ENCODE data around the gene LTB4R2.

The LTB4R2 gene

DNA sequence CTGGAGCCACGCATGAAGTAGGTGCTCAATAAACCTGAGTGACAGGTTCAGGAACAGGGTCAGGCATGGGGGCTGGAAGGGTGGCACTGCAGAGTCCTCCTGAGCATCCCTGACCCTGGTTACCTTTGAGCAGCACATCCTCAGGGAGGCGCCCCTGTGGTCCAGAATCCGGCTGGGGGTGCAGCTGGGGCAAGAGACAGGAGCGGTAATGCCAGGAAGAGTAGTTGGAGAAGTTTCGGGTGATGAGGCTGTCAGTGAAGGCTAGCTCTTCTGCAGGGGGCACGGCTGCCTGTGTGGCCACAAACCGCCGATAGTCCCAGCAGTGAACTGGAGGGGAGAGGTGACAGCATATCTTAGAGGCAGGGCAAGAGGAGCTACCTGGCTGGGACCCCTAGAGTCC lies 40.6 kb upstream of the LTB4R2 start:
- H3K4me3 ChIP-seq (ENCODE audit: low read depth, low read length): no peak overlapping the region
- no peaks in the 10 kb centered on the region for H3K9me3 ChIP-seq (ENCODE audit: control insufficient read depth, insufficient read depth, low read length)
- no peaks in the 10 kb centered on the region for H3K27me3 ChIP-seq (ENCODE audit: control insufficient read depth, insufficient read depth, low read length)
- H3K36me3 ChIP-seq (ENCODE audit: control insufficient read depth, insufficient read depth, low read length): peaks cover 9% of the 10 kb centered on the region
- H3K4me1 ChIP-seq (ENCODE audit: control insufficient read depth, insufficient read depth, low read length): peaks cover 7% of the 10 kb centered on the region; the same call in 1 of the 2 replicates
- H3K9ac ChIP-seq (ENCODE audit: low read depth, low read length): no peak overlapping the region
- H3K27ac ChIP-seq (ENCODE audit: low read depth, low read length): no peak overlapping the region

DNA sequence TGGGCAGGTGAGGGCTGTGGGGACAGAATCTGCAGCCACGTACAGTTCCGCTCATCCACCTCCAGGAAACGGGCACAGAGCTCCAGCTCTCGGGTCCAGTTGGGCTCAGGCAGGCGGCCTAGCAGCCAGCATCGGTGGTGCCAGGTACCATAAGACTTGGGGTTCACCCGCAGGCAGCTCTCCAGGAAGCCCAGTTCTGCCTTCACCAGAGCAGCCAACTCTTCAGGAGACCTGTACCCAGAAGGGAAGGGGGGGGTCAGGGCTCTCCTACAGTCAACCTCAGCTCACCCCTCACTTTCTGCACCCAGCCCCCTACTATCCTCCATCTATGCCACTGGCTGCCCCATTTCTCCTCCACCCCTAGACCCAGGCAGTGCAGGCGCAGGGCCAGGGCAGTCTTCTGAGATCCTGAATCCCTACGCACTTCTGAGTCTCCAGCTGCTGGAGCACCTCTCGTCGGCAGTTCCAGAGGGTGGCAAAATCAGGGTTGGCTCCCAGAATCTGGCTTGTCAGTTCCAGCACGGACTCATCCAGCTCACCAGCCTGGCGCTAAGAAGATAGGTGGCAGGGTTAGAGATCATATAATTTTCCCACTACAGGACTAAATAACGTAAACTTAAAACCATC lies 39.9 kb upstream of the LTB4R2 start:
- Histone ChIP-seq H3K36me3 (ENCODE audit: control insufficient read depth, insufficient read depth, low read length) (peaks cover 9% of the 10 kb centered on the region), H3K4me1 (ENCODE audit: control insufficient read depth, insufficient read depth, low read length) (peaks cover 7% of the 10 kb centered on the region; the same call in 1 of the 2 replicates), H3K27me3 (ENCODE audit: control insufficient read depth, insufficient read depth, low read length) (no peaks in the 10 kb centered on the region), H3K4me3 (ENCODE audit: low read depth, low read length) (no peak overlapping the region), H3K9ac (ENCODE audit: low read depth, low read length) (no peak overlapping the region), H3K9me3 (ENCODE audit: control insufficient read depth, insufficient read depth, low read length) (no peaks in the 10 kb centered on the region), H3K27ac (ENCODE audit: low read depth, low read length) (no peak overlapping the region)

DNA sequence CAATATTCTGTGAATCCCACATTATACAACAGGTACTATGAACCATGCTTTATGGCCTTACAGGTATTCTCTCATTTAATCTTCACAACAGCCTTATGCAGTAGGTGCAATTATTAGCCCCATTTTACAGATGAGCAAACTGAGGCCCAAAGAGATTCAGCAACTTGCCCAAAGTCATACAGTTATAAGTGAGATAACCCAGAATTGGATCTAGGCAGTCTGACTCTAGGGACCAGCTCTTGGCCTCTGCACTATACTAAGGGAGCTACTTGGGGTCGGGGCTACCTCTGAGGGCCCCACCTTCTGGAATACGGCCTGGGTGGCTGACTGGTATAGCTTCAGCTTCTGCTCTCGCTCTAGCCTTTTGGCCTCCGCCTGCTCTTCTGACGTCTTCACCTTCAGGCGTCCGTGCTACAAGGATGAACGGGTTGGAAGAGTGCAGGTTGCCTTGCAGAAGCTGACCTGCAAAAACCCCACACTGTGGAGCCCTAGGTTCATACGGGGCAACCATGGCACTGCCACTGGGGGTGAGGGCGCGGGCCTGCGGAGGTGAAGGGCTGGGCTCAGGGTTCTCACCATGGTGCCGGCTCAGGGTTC lies 39.3 kb upstream of the LTB4R2 start:
- Histone ChIP-seq H3K27ac (ENCODE audit: low read depth, low read length) (peak overlapping the region; percentile 96), H3K36me3 (ENCODE audit: control insufficient read depth, insufficient read depth, low read length) (peaks cover 9% of the 10 kb centered on the region), H3K27me3 (ENCODE audit: control insufficient read depth, insufficient read depth, low read length) (no peaks in the 10 kb centered on the region), H3K4me1 (ENCODE audit: control insufficient read depth, insufficient read depth, low read length) (peaks cover 7% of the 10 kb centered on the region; the same call in 1 of the 2 replicates), H3K9ac (ENCODE audit: low read depth, low read length) (peak overlapping the region; percentile 95; the same call in 1 of the 2 replicates), H3K9me3 (ENCODE audit: control insufficient read depth, insufficient read depth, low read length) (no peaks in the 10 kb centered on the region), H3K4me3 (ENCODE audit: low read depth, low read length) (peak overlapping the region; percentile 90)

DNA sequence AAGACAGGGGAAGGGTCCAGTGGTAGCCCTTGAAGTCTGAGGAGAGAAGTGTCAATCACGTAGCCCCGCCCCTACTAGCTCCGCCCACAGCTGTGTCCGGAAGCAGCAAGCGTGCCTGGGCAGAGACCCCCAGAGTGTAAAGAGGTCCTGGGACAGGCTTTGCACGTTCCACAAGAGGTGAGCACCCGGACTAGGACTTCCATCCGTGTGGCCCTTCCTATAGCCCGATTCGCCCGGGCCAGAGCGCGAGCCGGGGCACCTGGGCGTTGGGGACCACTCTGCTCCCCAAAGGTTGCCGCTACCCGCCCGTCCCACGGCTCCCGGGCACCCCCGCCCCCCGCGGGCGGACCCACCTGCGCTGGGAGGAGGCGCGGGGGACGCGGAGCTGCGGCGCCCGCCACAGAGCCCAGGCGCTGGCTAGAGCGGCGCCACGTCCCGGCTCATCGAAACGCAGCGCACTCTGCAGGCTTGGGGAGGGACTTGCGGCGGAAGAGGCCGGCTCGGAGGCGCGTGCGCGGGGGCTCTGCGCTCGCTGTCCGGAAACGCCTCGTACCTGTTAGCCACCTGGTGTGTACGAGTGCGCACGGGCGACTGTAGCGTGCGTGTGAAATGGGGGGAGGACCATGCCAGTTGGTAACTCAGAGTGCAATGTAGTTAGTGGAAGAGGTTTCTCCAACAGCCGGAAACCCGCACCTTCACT lies 38.7 kb upstream of the LTB4R2 start, which contains the start of gene RABGGTA:
Gene RABGGTA, minus strand, starts transcription at position 464 of the 700 bp plus-strand sequence. CDS start 482 bp downstream, outside the sequence.
- Histone ChIP-seq H3K27me3 (ENCODE audit: control insufficient read depth, insufficient read depth, low read length) (no peaks in the 10 kb centered on the region), H3K9me3 (ENCODE audit: control insufficient read depth, insufficient read depth, low read length) (no peaks in the 10 kb centered on the region), H3K9ac (ENCODE audit: low read depth, low read length) (peak within 1 kb of the TSS; percentile 95), H3K36me3 (ENCODE audit: control insufficient read depth, insufficient read depth, low read length) (peaks cover 6% of the 10 kb centered on the region), H3K27ac (ENCODE audit: low read depth, low read length) (peak within 1 kb of the TSS; percentile 96), H3K4me3 (ENCODE audit: low read depth, low read length) (peak within 1 kb of the TSS; percentile 90), H3K4me1 (ENCODE audit: control insufficient read depth, insufficient read depth, low read length) (peaks cover 7% of the 10 kb centered on the region; the same call in 1 of the 2 replicates)

DNA sequence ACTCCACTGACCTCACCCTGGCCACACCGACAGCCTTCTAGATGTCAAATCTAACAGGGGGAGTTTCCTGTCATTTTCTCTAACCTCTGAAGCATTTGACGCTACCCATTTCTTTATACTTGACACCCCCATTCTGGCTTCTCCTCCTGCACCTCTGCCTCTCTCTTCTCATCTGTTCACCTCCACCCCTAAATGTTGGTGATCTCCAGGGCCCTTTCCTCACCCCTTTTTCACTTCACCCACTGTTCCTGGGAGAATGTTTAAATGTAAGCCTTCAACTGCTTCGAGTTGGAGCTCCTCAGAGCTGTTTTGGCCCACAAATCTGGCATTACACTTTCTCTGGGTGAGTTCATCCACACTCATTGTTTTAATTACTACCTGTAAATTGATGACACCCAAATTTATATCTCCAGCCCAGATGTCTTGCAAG lies 38.1 kb upstream of the LTB4R2 start:
- Histone ChIP-seq H3K9ac (ENCODE audit: low read depth, low read length) (no peak overlapping the region), H3K4me1 (ENCODE audit: control insufficient read depth, insufficient read depth, low read length) (peaks cover 7% of the 10 kb centered on the region; the same call in 1 of the 2 replicates), H3K27ac (ENCODE audit: low read depth, low read length) (no peak overlapping the region), H3K36me3 (ENCODE audit: control insufficient read depth, insufficient read depth, low read length) (peaks cover 3% of the 10 kb centered on the region), H3K4me3 (ENCODE audit: low read depth, low read length) (peak overlapping the region; percentile 90), H3K9me3 (ENCODE audit: control insufficient read depth, insufficient read depth, low read length) (no peaks in the 10 kb centered on the region), H3K27me3 (ENCODE audit: control insufficient read depth, insufficient read depth, low read length) (no peaks in the 10 kb centered on the region)

DNA sequence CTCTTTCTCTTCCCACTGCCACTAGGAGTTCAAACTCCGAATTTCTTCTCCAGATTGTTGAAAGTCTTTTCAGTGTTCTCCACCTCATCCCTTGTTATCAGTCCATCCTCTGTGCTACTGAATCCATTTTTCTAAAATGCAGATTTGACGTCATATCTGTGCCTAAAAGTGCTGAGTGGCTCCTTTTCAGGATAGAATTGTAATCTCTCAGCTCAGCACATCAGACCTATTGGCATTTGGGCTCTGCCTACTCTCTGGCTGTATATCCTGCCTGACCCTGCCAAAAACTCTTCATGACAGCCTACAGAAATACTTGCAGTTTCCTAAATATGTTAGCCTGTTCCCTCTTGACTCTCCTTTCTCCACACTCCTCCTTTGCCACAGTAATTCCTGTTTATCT lies 37.5 kb upstream of the LTB4R2 start:
- Histone ChIP-seq H3K9me3 (ENCODE audit: control insufficient read depth, insufficient read depth, low read length) (no peaks in the 10 kb centered on the region), H3K4me1 (ENCODE audit: control insufficient read depth, insufficient read depth, low read length) (peaks cover 7% of the 10 kb centered on the region; the same call in 1 of the 2 replicates), H3K36me3 (ENCODE audit: control insufficient read depth, insufficient read depth, low read length) (no peaks in the 10 kb centered on the region; the same call in 1 of the 2 replicates), H3K4me3 (ENCODE audit: low read depth, low read length) (no peak overlapping the region), H3K27ac (ENCODE audit: low read depth, low read length) (no peak overlapping the region), H3K9ac (ENCODE audit: low read depth, low read length) (no peak overlapping the region), H3K27me3 (ENCODE audit: control insufficient read depth, insufficient read depth, low read length) (no peaks in the 10 kb centered on the region)

DNA sequence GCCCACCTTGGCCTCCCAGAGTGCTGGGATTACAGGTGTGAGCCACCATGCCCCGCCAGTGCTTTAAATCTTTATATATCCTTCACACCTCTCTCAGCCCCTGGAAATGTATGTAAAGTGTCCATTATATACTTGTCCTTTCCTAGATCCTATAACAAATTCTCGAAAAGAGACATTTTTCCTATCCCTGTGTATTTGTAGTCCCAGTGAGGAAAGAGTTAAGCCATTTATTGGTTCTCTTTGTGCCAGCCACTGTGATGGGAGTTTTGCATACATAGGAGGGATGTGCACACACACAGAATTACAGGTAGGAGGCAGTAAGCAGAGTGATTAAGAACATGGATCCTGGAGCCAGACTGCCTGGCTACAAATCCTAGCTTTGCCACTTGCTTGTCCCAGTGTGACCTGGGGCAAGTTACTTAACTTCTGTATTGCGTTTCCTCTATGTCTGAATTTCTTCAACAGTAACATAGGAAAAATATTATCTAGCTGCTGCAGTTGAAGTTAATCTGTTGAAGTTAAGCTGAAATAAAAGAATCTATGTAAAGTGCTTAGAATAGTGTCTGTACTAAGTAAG lies 36.4 kb upstream of the LTB4R2 start:
- Histone ChIP-seq H3K4me3 (ENCODE audit: low read depth, low read length) (no peak overlapping the region), H3K27me3 (ENCODE audit: control insufficient read depth, insufficient read depth, low read length) (no peaks in the 10 kb centered on the region), H3K27ac (ENCODE audit: low read depth, low read length) (no peak overlapping the region), H3K36me3 (ENCODE audit: control insufficient read depth, insufficient read depth, low read length) (no peaks in the 10 kb centered on the region; the same call in 1 of the 2 replicates), H3K9me3 (ENCODE audit: control insufficient read depth, insufficient read depth, low read length) (no peaks in the 10 kb centered on the region), H3K4me1 (ENCODE audit: control insufficient read depth, insufficient read depth, low read length) (peaks cover 7% of the 10 kb centered on the region; the same call in 1 of the 2 replicates), H3K9ac (ENCODE audit: low read depth, low read length) (no peak overlapping the region)

DNA sequence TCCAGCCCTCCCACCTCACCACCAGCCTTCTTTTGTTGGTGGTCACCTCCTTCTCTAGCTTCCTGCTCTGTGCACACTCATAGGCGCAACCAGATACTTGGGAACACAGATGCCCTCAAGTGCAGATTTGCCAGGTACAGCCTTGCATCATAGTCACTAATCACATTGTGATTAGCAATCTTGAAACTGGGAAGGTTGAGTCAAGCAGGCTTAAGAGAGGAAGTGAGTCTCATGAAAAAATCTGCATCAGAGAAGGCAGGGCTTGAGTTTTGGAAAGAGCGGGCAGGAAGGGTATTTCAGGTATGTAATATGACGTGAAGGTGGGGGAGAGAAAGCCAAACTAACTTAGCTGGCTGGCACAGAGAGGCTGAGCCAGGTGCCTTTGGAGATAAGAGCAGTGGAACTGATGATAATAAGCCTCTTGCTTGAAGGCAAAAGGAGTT lies 35.8 kb upstream of the LTB4R2 start:
- Histone ChIP-seq H3K4me3 (ENCODE audit: low read depth, low read length) (no peak overlapping the region), H3K9ac (ENCODE audit: low read depth, low read length) (no peak overlapping the region), H3K36me3 (ENCODE audit: control insufficient read depth, insufficient read depth, low read length) (no peaks in the 10 kb centered on the region), H3K27ac (ENCODE audit: low read depth, low read length) (no peak overlapping the region), H3K4me1 (ENCODE audit: control insufficient read depth, insufficient read depth, low read length) (peaks cover 7% of the 10 kb centered on the region; the same call in 1 of the 2 replicates), H3K9me3 (ENCODE audit: control insufficient read depth, insufficient read depth, low read length) (no peaks in the 10 kb centered on the region), H3K27me3 (ENCODE audit: control insufficient read depth, insufficient read depth, low read length) (no peaks in the 10 kb centered on the region)

DNA sequence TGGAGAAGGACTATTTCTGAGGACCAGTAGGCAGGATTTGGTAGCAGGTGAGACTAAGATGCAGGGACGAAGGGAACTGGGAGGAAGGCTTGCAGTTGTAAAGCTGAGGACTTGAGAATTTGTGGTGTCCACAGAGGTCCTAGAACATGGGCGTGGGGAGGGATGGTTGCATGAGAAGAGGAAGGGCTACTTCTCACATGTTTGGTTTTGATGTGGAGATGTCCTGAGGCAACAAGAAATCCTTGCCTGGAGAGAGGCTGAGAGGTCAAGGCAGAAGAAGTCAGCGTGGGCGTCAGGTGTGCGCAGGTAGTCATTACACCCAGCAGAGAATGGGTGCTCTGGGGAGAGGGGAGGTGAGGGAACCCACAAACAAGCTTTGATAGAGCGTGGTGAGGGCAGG lies 32.9 kb upstream of the LTB4R2 start:
- Histone ChIP-seq H3K4me3 (ENCODE audit: low read depth, low read length) (no peak overlapping the region), H3K27me3 (ENCODE audit: control insufficient read depth, insufficient read depth, low read length) (no peaks in the 10 kb centered on the region), H3K27ac (ENCODE audit: low read depth, low read length) (no peak overlapping the region), H3K9me3 (ENCODE audit: control insufficient read depth, insufficient read depth, low read length) (no peaks in the 10 kb centered on the region), H3K4me1 (ENCODE audit: control insufficient read depth, insufficient read depth, low read length) (peaks cover 4% of the 10 kb centered on the region; the same call in 1 of the 2 replicates), H3K36me3 (ENCODE audit: control insufficient read depth, insufficient read depth, low read length) (no peaks in the 10 kb centered on the region), H3K9ac (ENCODE audit: low read depth, low read length) (no peak overlapping the region)

DNA sequence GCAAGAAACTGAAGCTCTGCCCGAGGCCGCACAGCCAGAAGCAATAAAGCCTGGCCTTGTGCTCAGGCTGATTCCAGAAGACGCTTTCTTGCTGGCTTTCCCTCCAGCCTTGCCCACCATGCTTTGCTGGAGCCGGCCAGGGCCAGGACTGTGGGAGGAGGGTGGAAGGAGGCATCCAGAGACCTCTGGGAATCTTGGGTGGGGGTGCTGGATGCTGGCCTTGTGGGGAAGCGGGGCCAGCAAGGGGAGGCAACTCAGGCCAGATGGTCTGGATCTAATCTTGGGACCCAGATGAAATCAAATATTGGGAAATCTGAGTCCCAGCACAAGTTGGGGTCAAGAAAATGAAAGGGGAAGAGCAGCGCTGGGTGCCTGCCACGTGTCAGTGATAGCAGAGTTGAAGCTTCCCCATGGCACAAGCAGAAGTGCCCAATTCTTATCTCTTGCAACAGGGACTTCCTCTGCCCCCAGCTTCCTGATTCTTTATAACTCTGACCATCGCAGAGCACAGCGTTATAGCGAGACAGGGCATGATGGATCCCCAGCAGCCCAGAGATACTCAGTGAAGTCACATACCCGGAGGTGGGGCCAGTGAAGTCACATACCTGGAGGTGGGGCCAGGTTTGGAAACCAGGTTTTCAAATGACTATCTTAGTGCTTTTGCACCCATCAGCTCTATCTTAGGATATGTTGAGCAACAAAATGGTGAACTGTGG lies 32.2 kb upstream of the LTB4R2 start:
- Histone ChIP-seq H3K9me3 (ENCODE audit: control insufficient read depth, insufficient read depth, low read length) (no peaks in the 10 kb centered on the region), H3K36me3 (ENCODE audit: control insufficient read depth, insufficient read depth, low read length) (no peaks in the 10 kb centered on the region), H3K27me3 (ENCODE audit: control insufficient read depth, insufficient read depth, low read length) (no peaks in the 10 kb centered on the region), H3K27ac (ENCODE audit: low read depth, low read length) (no peak overlapping the region), H3K9ac (ENCODE audit: low read depth, low read length) (no peak overlapping the region), H3K4me3 (ENCODE audit: low read depth, low read length) (no peak overlapping the region), H3K4me1 (ENCODE audit: control insufficient read depth, insufficient read depth, low read length) (peaks cover 4% of the 10 kb centered on the region; the same call in 1 of the 2 replicates)

Measured in HUES48 (cell line).